ENCODE data around the gene CREB3L4. TPM values are rescaled to one million over a fixed set of nuclear protein-coding genes. Genes with fewer than 3 reads are reported as not detected.
A peak's percentile ranks its signal among the peaks of the same experiment; 100 is the strongest.

CREB3L4 gene
- total RNA-seq, 3 donors from 2014 or later (not counting 1 experiment from before 2014, with no cell fraction given): 10.8 to 16.8 (median 10.9) TPM

DNA sequence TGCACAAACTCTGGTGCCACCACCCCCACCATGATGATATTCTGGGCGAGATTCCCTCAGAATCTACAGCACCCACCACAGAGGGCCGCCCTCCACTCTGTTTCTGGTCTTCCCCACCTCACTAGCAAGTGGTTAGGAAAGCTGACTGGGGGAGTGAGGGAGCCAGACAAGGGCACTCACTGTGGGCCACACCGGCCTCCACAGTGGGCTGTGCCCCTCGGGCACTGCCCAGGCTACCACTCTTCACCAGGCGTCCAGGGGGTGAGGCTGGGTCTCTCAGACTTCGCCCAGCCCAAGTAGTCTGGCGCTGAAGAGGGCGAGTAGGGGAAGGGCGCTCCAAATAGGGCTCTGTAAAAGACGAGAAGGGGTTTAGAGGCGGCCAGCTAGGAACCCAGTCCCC lies 33.7 kb upstream of the CREB3L4 start:
- no peaks in the 10 kb centered on the region for H3K36me3 Mint-ChIP-seq
- 99% methylated on average over 11 of the region's 11 CpGs for WGBS (ENCODE audit: insufficient coverage)

GRCh38 chr1:153934746-153935145 lies 33.0 kb upstream of the CREB3L4 start:
- intact Hi-C loops (cut with micrococcal nuclease): no loop called here
- Mint-ChIP-seq H3K4me3 (no peak overlapping the region), H3K27me3 (ENCODE audit: low read depth in 2 of 2) (no peaks in the 10 kb centered on the region), H3K36me3 (no peaks in the 10 kb centered on the region), H3K9me3 (no peaks in the 10 kb centered on the region), H3K27ac (peak overlapping the region in 1 of 2 donors; percentile 49), H3K4me1 (peaks cover 3 to 16% of the 10 kb centered on the region in 2 donors)
- H3K27ac ChIP-seq (ENCODE audit: low read length): no peak overlapping the region
- H3K27me3 ChIP-seq (ENCODE audit: control insufficient read depth, insufficient read depth, low read length): no peaks in the 10 kb centered on the region
- TF ChIP-seq CTCF (IDR thresholded peaks at IDR 0.05): no peak
- DNase-seq (no peak), ATAC-seq (no peak)
- 98% methylated on average over 9 of the region's 9 CpGs for WGBS (ENCODE audit: insufficient coverage)
- H3K9me3 ChIP-seq (ENCODE audit: control insufficient read depth, insufficient read depth, low read length): no peaks in the 10 kb centered on the region
- peaks cover 77% of the 10 kb centered on the region for H3K36me3 ChIP-seq (ENCODE audit: control insufficient read depth, insufficient read depth, low read length)
- no peaks in the 10 kb centered on the region for H3K4me1 ChIP-seq (ENCODE audit: control insufficient read depth, insufficient read depth, low read length)
- H3K4me3 ChIP-seq (ENCODE audit: low read length): no peak overlapping the region

More for the DNA sequence above, 33.7 kb upstream of the CREB3L4 start:
- TF ChIP-seq CTCF (IDR thresholded peaks at IDR 0.05): no peak
- Histone ChIP-seq H3K4me3 (ENCODE audit: low read length) (no peak overlapping the region), H3K27me3 (ENCODE audit: control insufficient read depth, insufficient read depth, low read length) (no peaks in the 10 kb centered on the region), H3K4me1 (ENCODE audit: control insufficient read depth, insufficient read depth, low read length) (no peaks in the 10 kb centered on the region), H3K36me3 (ENCODE audit: control insufficient read depth, insufficient read depth, low read length) (peaks cover 70% of the 10 kb centered on the region), H3K27ac (ENCODE audit: low read length) (no peak overlapping the region), H3K9me3 (ENCODE audit: control insufficient read depth, insufficient read depth, low read length) (no peaks in the 10 kb centered on the region)
- H3K27me3 Mint-ChIP-seq (ENCODE audit: low read depth in 2 of 2): no peaks in the 10 kb centered on the region
- ATAC-seq (no peak), DNase-seq (no peak)
- no peak overlapping the region for H3K4me3 Mint-ChIP-seq
- peak overlapping the region in 1 of 2 donors; percentile 49 for H3K27ac Mint-ChIP-seq
- H3K9me3 Mint-ChIP-seq: no peaks in the 10 kb centered on the region
- peaks cover under 1 to 11% of the 10 kb centered on the region in 2 donors for H3K4me1 Mint-ChIP-seq
- intact Hi-C loops (cut with micrococcal nuclease): no loop called here

DNA sequence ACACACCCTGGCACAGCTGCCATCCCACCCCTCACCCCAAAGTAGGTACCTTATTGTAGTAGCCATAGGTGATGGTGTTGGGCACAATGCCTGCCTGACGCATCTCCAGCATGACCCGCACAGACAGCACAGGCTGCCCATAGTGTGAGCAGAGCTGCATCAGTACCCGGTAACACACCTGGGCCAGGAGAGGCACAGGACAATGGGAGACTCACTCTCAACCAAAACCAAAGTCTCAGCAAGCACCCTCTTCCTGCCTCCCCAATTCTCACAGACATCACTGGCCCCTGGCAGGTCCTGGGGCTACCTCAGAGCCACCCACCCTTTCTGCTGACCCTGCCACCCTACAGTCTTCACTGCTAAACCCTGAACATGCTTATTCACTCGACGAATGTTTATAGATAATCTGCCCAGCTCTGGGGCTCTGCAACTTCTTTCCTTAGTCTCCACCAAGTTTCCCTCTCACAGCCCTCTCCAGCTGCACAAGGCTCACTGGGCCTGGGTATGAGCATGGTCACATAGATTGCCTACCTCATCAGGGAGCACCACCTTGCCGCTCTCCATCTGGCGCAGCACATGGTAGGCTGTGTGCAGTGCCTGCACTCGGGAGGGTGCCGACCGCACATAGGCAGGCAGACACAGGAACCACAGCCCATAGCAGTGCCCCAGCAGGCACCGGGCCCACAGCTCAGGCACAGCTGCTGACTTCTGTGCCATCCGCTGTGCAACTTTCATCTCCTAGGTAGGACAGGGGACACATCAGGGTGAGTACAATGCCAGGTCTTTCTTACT lies 31.5 kb upstream of the CREB3L4 start:
- Histone ChIP-seq H3K4me1 (ENCODE audit: control insufficient read depth, insufficient read depth, low read length) (peaks cover under 1% of the 10 kb centered on the region), H3K27ac (ENCODE audit: low read length) (no peak overlapping the region), H3K27me3 (ENCODE audit: control insufficient read depth, insufficient read depth, low read length) (no peaks in the 10 kb centered on the region), H3K4me3 (ENCODE audit: low read length) (no peak overlapping the region), H3K36me3 (ENCODE audit: control insufficient read depth, insufficient read depth, low read length) (peaks cover 84% of the 10 kb centered on the region), H3K9me3 (ENCODE audit: control insufficient read depth, insufficient read depth, low read length) (no peaks in the 10 kb centered on the region)
- H3K4me1 Mint-ChIP-seq: peaks cover 14 to 28% of the 10 kb centered on the region in 2 donors
- 97% methylated on average over 12 of the region's 12 CpGs for WGBS (ENCODE audit: insufficient coverage)
- H3K9me3 Mint-ChIP-seq: no peaks in the 10 kb centered on the region
- H3K36me3 Mint-ChIP-seq: no peaks in the 10 kb centered on the region
- H3K4me3 Mint-ChIP-seq: no peak overlapping the region
- no peak for ATAC-seq
- H3K27ac Mint-ChIP-seq: no peak overlapping the region
- no peak for DNase-seq
- H3K27me3 Mint-ChIP-seq (ENCODE audit: low read depth in 2 of 2): no peaks in the 10 kb centered on the region
- no peak for TF ChIP-seq CTCF (IDR thresholded peaks at IDR 0.05)
- intact Hi-C loops (cut with micrococcal nuclease): no loop called here

All from natural killer cell (primary cell).